ENCODE results near the gene TNRC18. TPM values are rescaled to one million over a fixed set of nuclear protein-coding genes. Genes with fewer than 3 reads are reported as not detected.

Gene TNRC18
- total RNA-seq, 1 donor from 2014 or later, result 38.4 TPM

DNA sequence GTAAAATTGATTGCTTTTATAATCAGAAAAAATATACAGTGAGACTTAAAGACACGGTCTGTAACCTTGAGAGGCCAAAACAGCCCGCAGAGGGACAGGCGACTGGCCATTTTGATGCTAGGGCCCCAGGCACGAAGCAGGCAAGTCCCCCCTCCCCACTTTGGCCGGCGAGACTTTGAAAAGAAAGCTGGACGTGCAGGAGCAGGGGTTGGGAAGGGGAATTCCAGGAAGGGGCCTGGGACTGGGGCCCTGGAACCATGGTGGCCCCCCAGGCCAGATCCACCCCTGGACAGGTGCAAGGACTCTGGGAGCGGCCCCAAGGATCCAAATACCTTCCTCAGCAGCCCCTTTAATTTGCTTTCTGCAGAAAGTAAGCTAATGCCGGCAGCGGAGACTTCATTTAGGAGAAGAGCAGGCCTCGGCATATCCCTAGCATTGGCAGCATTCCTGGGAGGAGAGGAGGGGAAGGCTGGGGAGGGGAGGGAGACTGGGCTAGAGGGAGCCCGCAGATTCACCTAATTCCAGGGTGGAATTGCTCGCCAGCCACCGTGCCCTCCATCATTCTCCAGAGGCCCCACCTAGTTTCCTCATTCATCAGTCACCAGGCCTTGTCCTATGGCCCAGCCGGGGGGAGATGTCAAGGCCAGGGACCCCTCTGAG lies 24.9 kb upstream of the TNRC18 start:
- Histone ChIP-seq H3K27me3 (ENCODE audit: control insufficient read depth, insufficient read depth, low read length) (no peaks in the 10 kb centered on the region), H3K4me3 (ENCODE audit: low read depth, low read length) (no peak overlapping the region), H3K36me3 (ENCODE audit: control insufficient read depth, insufficient read depth, low read length) (no peaks in the 10 kb centered on the region)
- TF ChIP-seq, protein P1, sequence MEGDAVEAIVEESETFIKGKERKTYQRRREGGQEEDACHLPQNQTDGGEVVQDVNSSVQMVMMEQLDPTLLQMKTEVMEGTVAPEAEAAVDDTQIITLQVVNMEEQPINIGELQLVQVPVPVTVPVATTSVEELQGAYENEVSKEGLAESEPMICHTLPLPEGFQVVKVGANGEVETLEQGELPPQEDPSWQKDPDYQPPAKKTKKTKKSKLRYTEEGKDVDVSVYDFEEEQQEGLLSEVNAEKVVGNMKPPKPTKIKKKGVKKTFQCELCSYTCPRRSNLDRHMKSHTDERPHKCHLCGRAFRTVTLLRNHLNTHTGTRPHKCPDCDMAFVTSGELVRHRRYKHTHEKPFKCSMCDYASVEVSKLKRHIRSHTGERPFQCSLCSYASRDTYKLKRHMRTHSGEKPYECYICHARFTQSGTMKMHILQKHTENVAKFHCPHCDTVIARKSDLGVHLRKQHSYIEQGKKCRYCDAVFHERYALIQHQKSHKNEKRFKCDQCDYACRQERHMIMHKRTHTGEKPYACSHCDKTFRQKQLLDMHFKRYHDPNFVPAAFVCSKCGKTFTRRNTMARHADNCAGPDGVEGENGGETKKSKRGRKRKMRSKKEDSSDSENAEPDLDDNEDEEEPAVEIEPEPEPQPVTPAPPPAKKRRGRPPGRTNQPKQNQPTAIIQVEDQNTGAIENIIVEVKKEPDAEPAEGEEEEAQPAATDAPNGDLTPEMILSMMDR (IDR thresholded peaks at IDR 0.05; ENCODE audit: insufficient read depth, low read length, poor library complexity, severe bottlenecking), result no peak
- no peak for DNase-seq (ENCODE audit: low read depth)

DNA sequence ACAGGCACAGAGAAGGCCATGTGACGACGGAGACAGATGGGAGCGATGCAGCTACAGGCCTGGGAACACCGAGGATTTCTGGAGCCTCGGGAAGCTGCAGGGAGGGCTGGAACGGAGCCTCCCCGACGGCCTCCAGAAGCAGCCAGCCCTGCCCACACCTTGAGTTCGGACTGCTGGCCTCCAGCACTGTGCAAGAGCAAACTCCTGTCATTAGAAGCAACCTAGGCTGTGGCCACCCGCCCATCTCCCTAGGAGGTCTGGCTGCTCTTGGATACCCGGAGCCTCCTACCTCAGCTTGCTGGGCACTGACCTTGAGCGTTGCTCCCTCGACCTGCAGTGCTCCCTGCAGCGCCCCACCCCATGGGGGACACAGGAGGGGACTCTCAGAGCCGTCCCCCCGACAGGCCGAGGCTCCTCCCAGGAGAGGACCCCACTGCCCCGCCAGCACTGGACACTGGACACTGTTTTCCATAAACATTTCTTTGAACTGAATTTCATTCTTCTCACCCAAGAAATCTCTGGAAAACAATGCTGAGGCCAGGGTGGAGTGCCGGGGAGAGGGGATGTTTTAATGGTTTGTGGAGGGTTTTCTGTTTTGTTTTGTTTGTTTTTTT lies 22.5 kb upstream of the TNRC18 start:
- no peak overlapping the region for H3K4me3 ChIP-seq (ENCODE audit: low read depth, low read length)
- no peak for DNase-seq (ENCODE audit: low read depth)
- H3K36me3 ChIP-seq (ENCODE audit: control insufficient read depth, insufficient read depth, low read length), result no peaks in the 10 kb centered on the region
- no peaks in the 10 kb centered on the region for H3K27me3 ChIP-seq (ENCODE audit: control insufficient read depth, insufficient read depth, low read length)
- TF ChIP-seq, protein P1 (IDR thresholded peaks at IDR 0.05; ENCODE audit: insufficient read depth, low read length, poor library complexity, severe bottlenecking), result no peak

DNA sequence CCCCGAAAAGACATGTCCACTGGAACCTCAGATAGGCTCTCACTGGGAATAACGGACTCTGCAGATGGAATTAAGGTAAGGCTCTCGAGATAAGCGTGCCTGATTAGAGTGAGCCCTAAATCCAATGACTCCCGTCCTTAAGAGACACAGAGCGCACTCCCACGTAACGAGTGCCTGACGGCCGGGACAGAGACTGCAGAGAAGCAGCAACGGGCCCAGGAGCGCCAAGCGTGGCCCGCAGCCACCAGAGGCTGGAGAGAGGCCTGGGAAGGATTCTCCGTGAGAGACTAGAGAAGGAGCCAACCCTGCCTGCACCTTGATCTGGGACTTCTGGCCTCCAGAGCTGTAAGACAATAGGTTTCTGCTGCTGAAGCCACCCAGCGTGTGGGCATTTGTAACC lies 20.0 kb upstream of the TNRC18 start:
- Histone ChIP-seq H3K27me3 (ENCODE audit: control insufficient read depth, insufficient read depth, low read length) (no peaks in the 10 kb centered on the region), H3K4me3 (ENCODE audit: low read depth, low read length) (no peak overlapping the region), H3K36me3 (ENCODE audit: control insufficient read depth, insufficient read depth, low read length) (no peaks in the 10 kb centered on the region)
- TF ChIP-seq, protein P1 (IDR thresholded peaks at IDR 0.05; ENCODE audit: insufficient read depth, low read length, poor library complexity, severe bottlenecking), result no peak
- no peak for DNase-seq (ENCODE audit: low read depth)

DNA sequence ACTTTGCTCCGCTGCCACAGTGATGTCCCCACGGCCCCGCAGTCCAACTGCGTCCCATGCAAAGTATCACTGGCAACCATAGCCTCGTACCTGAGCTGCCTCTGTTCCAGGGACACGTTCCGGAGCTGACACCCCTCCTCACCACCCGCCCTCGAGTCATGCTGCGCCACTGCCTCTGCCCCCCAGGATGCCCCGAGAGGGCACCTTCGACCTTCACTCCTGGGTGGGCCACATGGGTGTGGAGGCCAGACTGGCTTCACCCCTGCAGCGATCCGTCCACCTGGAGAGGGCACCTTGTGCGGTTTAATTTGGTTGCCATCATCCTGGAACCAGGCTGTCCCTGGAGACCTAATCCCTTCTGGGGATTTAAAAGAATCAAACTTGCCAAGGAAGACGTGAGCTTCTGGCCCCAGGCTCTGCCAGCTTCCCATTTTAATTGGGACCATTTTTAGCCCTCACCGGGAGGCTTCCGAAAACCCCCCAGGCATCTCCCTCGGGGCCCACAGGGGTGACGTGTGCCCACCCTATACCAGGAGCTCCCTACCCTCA lies 19.2 kb upstream of the TNRC18 start:
- TF ChIP-seq, protein P1 (IDR thresholded peaks at IDR 0.05; ENCODE audit: insufficient read depth, low read length, poor library complexity, severe bottlenecking), result no peak
- no peak for DNase-seq (ENCODE audit: low read depth)
- H3K27me3 ChIP-seq (ENCODE audit: control insufficient read depth, insufficient read depth, low read length), result no peaks in the 10 kb centered on the region
- no peak overlapping the region for H3K4me3 ChIP-seq (ENCODE audit: low read depth, low read length)
- H3K36me3 ChIP-seq (ENCODE audit: control insufficient read depth, insufficient read depth, low read length), result no peaks in the 10 kb centered on the region

DNA sequence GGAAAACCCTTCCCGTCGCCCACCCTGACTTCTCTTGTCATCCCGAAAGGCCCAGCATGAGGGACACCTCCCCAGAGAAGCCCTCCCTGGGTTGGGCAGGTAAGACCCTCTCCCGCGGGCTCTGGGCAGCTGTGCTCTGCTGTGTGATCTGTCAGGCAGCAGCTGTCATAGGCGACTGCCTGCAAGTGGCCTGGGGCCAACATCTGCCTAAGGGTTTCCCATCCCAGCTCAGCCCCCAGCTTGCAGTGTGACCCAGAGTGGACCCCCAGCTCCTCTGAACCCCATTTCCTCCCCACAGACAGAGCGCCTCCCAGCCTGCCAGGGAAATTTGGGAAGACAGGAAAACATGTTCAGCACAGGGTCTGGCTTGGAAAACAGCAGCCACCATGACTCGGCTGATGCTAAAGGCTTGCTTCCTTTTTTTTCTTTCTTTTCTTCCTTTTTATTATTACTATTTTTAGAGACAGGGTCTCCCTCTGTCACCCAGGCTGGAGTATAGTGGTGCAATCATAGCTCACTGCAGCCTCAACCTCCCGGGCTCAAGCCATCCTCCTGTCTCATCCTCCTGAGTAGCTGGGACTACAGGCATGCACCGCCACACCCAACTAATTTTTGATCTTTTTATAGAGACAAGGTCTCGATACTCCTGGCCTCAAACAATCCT lies 18.3 kb upstream of the TNRC18 start:
- no peak overlapping the region for H3K4me3 ChIP-seq (ENCODE audit: low read depth, low read length)
- TF ChIP-seq, protein P1 (IDR thresholded peaks at IDR 0.05; ENCODE audit: insufficient read depth, low read length, poor library complexity, severe bottlenecking), result no peak
- no peaks in the 10 kb centered on the region for H3K36me3 ChIP-seq (ENCODE audit: control insufficient read depth, insufficient read depth, low read length)
- DNase-seq (ENCODE audit: low read depth), result no peak
- no peaks in the 10 kb centered on the region for H3K27me3 ChIP-seq (ENCODE audit: control insufficient read depth, insufficient read depth, low read length)

Data from kidney epithelial cell (primary cell).